HG03135 (cell line): Measurements from ENCODE around the gene GMPR2.
"Not testable (repeated sequence)": the region's sequence is repeated elsewhere in the genome, so short reads cannot be mapped to it uniquely, and the experiment has no call there.

ENCODE experiments used
- ATAC-seq: cut with Tn5 transposase; IDR thresholded peaks from one replicate; pipeline ENCODE4 v1.9.1; 2021; ENCODE audit warnings: mild to moderate bottlenecking, moderate library complexity; ENCODE audit not compliant: unreplicated experiment

Gene GMPR2

DNA sequence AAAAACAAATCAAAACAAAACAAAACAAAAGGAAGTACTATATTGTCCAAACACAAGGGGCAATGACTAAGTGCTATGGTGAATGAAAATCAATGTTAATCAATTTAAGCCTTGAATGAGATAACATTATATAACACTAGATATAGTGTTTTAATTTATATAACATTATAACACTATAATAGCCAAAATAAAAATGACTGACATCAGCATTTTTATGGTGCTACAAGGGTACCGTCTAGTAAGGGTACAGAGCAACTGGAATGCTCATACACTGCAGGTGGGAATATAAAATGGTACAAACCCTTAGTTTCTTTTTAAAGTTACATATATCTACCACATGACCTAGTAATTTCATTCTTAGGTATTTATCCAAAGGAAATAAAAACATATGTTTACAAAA lies 6.3 kb upstream of the GMPR2 start:
- no peak for ATAC-seq

DNA sequence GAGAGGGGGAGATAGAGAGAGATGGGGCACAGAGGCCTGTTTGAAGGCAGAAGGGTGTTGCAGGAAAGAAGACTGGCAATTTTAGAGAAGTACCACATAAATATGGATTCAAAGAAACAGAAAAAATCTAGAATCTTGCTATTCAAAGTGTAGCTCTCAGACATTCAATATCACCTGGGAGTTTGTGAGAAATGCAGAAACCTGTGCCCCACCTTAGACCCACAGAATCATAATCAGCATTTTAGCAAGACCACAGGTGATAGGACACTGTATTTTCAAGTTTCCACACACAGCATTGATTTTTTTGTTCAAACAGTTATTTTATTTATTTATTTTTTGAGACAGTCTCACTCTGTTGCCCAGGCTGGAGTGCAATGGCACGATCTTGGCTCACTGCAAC lies 3.8 kb upstream of the GMPR2 start:
- no peak for ATAC-seq

DNA sequence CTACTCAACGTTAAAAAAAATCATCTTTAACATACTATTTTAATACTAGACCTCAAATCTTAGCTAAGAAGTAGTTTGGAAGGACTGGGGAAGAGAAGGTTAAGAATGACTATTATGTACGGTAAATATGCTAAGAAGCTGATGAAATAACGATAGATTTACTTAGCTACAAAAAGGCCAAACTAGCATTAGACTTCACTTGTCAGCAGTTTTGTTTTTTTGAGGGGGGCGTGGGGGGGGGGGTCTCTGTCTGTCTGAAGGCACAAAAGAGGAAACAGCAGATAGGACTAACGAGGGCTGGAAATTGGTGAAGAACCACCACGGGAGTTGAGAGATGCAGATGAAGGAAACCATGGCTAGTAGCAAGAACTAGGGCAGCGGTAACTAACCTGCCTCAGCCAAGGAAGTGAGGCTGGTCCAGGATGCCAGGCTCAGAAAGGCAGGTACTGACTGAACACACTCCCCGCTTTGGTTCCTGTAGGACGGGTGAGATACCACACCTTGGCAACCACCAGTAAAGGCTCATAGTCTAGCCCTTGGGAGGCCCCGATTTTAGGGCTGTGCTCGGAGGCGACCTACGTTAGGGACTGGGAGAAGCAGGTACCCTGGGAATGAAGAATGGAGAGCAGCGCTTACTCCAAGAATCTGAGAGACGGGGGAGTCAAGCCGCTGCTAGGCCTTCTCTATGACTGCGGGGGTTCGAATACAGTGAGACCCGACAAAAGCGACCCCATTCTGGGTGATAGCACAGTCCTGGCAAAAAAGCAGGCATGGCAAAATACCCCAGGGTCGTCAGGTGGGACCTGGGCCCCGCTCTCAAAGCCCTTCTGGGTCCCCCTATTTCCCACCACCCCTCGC lies 1.2 kb upstream of the GMPR2 start:
- peak; percentile 39 for ATAC-seq

DNA sequence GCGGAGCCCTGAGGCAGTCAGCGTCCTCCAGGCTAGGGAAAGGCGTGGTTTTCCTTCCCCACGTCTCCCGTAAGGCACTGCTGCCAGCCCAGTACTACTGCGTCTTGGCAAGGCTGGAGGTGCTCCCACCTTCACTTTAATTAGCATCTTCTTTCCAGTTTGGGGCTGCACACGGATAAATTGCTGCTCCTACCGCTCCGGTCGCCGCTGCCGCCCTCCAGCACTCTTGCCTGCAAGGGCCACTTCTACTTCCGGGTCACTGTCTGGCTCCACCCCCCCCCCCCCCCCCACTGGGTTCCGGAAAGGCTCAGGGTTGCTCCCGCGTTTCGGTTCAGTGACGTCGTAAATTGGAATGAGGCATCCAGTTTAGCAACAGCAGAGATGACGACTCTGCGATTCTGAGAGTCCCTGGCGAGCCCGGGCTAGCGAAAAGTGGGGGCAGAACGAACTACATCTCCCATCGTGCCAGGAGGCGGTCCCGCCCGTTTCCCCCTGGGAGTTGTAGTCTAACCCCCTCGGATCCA lies 546 bp upstream of the GMPR2 start, which contains the start of gene NEDD8:
TSS of gene NEDD8 (minus strand) at position 247 of the 524 bp plus-strand sequence. CDS start at position 147, 100 bp downstream.
- peak; percentile 62 for ATAC-seq

DNA sequence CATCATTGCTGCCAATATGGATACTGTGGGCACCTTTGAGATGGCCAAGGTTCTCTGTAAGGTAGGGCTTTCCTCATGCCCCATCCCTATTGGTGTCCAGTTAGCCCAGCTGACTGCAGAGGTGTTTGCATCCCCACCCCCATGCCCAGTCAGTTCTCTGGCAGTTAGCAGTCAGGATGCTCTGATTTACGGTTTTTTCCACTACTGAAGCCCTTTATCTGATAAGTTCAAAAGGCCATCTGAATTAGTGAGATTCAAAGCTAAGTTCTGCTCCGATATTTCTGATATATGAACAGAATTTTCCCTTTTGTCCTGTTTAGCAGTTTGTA lies 773 bp downstream of the GMPR2 start:
- no peak for ATAC-seq

DNA sequence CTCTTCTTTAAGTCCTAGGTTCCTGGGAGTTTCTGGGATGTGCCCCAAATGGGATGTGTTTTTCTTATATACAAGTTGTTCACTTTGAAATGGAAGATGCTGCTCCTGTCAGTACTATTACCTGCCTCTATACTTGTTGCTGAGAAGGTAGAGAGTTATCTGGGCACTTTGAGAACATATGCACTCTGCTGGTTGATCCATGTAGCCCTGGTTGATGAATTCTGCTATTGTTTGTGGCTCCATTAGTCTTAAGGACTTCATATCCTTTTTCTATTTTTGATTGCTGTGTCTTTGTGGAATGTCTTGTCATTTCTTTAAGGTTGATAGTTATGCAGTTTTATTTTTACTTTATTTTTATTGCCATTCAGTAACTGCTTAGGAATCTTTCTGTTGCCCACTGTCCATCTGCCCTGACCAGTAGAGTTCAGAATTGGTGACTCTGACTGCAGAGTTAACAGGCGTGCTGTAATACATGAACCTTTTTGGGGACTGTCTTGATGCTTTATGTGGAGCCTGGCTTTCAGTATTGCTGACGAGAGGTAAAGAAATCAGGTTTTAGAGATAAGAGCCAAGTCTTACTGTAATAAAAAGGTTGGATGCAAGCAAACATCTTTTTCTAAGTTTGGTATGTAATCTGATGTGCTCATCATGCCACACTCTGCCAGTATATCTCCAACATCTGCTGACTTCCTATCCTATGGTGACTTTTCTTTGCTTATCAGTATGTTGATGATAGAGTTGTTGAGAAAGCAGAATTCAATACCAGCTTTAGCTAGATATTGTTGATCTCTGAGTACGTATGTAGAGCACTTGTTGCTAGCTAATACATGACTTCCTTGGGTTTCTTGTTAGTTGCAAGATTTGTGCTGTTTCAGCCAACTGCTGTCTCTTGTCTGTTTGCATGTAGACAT lies 1.6 kb downstream of the GMPR2 start:
- no peak for ATAC-seq

DNA sequence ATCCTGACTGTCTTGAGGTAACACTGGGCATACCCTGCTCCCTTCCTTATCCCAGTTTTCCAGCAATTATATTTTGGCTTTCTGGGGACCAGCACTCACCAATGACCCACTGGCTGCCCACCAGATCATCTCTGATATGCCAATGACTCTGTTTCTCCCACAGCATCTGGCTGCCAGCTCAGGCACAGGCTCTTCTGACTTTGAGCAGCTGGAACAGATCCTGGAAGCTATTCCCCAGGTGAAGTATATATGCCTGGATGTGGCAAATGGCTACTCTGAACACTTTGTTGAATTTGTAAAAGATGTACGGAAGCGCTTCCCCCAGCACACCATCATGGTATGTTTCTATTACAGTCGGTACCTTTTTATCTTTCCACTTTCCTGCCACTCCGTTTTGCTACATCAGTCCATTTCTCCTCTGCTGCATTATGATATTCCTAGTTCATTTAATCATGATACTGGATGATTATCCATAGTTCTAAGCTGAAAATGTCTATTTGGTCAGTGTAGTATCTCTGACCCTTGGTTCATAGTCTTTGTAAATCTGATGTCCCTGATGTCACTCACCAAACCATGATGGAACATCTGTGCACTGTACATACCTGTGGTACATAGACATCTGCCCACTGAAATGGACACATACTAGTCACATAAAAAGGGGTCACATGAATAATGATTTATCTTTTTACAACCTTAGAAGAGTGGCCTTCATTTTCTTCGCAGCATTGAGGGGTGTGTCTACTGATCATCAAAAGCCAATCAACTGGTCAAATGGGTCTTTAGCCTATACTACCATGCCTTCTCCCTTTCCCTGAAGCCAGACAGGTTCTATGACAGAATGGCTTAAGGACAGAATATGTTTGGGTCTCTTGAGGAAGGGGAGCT lies 3.3 kb downstream of the GMPR2 start:
- ATAC-seq, result no peak

DNA sequence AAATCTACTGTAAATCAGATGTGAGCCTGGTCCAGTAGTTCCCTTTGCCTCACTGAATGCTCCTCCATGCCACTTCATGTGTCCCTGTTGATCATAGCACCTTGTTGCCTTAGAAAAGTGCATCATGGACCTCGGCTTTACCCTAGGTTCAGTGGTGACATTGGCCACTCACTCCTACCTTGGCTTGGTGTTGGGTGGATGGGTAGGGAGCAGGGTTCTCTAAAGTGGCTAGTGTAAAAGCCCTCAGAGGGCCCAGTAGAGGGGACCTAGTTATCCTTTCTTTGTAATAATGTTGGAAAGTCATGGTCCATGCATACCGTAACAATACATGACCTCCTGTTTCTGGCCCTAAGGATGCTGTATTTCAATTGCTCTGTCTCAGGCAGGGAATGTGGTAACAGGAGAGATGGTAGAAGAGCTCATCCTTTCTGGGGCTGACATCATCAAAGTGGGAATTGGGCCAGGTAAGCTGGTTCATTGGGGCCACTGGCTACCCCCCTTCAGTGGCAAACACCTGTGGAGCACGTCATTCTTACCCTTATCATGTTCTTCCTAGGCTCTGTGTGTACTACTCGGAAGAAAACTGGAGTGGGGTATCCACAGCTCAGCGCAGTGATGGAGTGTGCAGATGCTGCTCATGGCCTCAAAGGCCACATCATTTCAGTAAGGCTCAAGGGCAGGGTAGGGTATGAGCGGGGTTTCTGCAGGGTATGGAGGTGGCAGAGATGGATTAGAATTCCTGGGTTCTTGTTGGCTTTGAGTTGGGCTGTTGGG lies 4.1 kb downstream of the GMPR2 start:
- no peak for ATAC-seq

DNA sequence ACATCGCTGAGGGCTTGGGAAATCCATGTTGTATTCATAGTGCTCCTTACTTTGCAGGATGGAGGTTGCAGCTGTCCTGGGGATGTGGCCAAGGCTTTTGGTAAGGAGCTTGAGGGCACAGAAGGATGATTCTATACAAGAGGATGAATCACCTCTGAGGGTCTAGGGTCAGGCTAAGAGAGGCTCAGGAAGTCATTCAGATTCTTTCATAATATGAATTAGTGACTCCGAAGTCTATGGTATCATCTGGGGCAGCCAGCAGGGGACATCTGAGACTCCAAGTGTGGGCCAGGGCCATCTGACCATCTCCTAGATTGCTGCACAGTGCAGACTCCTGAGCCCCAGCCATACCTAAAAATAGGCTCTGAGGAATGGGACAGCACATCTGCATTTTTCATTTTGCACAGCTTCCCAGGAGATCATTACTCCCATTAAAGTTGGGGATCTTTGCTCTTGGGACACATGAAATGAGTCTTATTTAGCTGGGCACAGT lies 4.8 kb downstream of the GMPR2 start:
- ATAC-seq, result no peak

DNA sequence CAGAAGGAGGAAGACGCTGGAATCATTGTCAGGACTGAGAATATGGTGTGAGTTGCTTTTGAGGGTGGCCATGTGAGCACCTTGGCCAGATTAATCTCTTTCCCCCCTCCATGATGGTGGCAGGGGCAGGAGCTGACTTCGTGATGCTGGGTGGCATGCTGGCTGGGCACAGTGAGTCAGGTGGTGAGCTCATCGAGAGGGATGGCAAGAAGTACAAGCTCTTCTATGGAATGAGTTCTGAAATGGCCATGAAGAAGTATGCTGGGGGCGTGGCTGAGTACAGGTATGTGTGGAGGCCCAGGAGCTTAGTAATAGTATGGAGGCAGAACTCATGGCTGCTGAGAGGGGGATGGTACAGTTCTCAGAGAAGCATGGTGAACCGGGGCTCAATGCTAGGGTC lies 5.4 kb downstream of the GMPR2 start:
- ATAC-seq, result no peak

DNA sequence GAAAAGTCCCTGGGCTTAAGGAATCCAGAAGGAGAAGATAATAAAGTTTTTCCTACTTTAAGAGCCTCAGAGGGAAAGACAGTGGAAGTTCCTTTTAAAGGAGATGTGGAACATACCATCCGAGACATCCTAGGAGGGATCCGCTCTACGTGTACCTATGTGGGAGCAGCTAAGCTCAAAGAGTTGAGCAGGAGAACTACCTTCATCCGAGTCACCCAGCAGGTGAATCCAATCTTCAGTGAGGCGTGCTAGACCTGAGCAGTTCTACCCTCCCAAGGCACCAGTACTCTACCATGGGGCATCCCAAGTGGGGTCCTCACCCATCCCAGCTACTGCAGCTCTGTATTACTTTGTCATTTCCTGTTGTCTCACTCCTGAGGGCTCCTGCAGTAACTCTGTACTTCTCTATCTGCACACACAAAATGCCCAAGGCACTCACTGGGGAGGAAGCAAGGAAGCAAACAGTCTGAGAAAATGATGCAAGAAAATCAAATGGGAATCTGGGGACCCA lies 5.9 kb downstream of the GMPR2 start:
- ATAC-seq, result no peak

DNA sequence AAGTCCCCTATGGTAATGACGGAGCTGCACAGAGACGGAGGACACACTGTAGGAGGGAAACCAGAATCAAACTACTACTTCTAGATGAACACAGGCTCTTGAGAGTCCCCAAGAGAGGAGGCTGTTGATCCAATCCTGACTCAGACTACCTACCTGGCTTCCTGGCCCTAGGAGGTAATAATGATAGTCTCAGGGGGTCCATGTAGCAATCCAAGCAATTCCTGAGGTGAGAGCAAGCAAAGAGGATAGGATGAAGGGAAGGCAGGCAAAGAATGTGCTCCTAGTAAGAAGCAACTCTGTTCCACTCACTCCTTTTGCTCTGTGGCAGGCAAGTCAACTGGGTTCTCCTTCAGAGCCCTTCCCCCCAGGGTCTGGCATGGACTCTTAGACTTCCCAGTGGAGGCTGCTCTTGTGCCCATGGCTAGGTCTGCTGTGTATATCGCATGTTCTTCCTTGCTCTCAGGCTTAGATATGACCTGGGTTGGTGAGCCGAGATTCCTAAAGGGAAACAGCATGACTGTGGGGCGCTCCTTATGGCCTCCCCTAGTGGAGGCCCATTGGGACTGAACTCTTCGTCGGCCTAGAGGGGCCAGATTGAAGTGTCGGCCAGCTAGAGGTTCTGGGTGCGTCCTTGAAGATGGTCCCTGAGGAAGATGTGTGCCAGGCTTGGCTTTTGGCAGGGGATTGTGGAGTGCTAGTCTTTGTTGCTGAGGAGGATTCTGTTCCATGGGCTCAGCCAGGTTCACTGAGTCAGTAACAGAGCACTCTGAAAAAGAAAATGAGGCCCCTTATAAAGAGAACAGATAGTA lies 7.6 kb downstream of the GMPR2 start:
- ATAC-seq, result no peak

DNA sequence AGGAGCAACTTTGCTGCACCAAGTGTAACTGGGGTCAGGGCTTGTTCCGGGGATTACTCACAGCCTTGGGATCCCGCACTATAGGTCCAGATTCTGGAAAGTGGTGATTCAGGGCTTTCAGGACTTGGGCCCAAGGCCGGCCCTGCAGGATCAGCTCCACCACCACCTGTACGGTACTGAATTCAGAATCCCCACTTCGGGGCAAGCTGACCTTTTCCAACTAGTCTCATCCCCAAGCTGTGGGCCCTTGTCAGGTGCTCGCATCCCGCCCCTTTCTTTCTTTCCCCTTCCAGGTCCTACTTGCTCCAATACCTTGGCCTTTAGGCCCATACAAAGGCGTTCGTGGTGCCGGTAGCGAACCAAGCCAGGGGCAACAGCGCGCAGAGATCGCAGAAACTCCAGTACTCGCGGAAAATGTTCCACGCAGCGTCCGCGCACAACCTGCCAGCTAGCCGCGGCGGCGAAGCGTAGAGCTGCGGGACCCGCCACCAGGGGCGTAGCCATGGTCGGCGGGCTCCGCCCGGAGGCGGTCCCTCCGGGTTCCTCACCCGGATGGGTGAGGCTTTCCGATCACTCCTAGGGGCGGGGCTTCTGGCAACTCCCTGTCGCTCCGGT lies 9.2 kb downstream of the GMPR2 start:
- ATAC-seq, result peak; percentile 77

DNA sequence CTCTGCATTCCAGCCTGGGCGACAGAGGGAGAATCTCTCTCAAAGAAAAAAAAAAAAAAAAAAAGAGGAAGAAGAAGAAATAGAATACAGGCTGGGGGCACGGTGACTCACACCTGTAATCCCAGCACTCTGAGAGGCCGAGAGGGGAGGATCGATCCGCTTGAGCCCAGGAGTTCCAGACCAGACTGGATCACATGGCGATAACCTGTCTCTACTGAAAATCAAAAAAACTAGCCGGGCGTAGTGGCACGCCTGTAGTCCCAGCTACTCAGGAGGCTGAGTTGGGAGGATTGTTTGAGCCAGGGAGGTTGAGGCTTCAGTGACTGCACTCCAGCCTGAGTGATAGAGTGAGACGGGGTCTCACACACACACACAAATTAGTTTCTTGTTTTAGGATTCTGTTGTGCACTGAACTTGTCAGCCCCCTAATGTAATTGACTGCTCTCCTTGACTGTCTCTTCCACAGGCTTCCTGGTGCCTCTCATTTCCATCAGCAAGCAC lies 10.7 kb downstream of the GMPR2 start:
- no peak for ATAC-seq

DNA sequence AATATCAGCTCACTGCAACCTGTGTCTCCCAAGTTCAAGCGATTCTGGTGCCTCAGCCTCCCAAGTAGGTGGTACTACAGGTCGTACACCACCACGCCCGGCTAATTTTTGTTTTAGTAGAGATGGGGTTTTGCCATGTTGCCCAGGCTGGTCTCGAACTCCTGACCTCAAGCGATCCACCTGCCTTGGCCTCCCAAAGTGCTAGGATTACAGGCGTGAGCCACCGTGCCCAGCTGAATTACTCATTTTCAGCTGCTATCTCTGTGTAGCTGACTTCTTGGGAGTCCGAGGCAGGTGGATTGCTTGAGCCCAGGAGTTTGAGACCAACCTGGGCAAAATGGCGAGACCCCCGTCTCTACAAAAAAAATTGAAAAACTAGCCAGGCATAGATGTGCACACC lies 12.6 kb downstream of the GMPR2 start:
- not testable (repeated sequence) for ATAC-seq

DNA sequence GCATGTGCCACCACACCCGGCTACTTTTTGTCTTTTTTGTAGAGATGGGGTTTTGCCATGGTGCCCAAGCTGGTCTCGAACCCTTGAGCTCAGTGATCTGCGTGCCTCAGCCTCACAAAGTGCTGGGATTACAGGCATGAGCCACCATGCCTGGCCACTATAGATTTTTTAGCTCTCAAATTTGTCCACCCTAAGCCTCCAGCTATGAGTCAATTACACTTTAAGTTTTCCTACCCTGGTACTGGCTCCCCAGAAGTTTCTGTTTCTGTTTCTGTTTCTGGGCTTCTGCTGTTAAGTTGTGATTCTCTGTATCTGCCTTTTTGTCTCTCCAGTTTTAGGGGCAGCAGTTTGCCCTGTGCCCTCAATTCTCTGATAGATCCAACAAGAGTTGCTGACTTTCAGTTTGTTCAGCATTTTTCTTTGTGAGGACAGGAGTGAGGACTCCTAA lies 14.1 kb downstream of the GMPR2 start:
- ATAC-seq, result no peak

DNA sequence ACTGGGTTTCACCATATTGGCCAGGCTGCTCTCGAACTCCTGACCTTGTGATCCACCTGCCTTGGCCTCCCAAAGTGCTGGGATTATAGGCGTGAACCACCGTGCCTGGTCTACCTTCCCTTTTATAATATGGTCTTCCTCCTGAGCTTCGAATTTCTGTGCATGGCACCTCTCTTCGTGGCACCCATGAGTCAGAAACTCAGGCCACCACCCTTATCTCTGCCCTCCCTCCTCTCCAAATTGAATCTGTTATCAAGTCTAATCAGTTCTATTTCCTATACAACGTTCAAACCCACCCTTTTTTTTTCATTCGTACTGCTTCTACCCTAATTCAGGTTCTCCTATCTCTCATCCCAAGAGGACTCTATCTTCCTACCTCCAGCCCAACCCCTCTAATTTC lies 14.7 kb downstream of the GMPR2 start:
- ATAC-seq, result no peak
